Spleen (tissue), 11 donors: ENCODE measurements around the gene SEMA6D. TPM values are rescaled to one million over a fixed set of nuclear protein-coding genes. Genes with fewer than 3 reads are reported as not detected.

Source experiments
- DNase-seq: peaks from one replicate; pipeline ENCODE4 v3.0.0-alpha.2; 2020
- H3K27ac ChIP-seq, 8 donors: fragments of 200-600 bp; sonication (generic) in 7 of 8; 1 replicate in 4 of 8; 2 replicates in 4 of 8; pipeline versions ENCODE4 v1.5.0 to v1.8.0; 2016 to 2021; ENCODE audit warnings: inconsistent platforms in 4 of 8, mild to moderate bottlenecking in 4 of 8, moderate library complexity in 1 of 8
- H3K27me3 ChIP-seq, 7 donors: fragments of 200-600 bp; sonication (generic) in 6 of 7; replicated peaks in 1 of 7; 1 replicate in 4 of 7; 2 replicates in 3 of 7; pipeline versions ENCODE4 v1.5.0 to v1.8.0; 2016 to 2021; ENCODE audit warnings: inconsistent platforms in 3 of 7, mild to moderate bottlenecking in 1 of 7
- H3K36me3 ChIP-seq, 6 donors: fragments of 200-600 bp; sonication (generic) in 5 of 6; 1 replicate in 4 of 6; 2 replicates in 2 of 6; pipeline versions ENCODE4 v1.5.0 to v1.8.0; 2016 to 2021; ENCODE audit warnings: inconsistent platforms in 2 of 6
- H3K4me1 ChIP-seq, 6 donors: fragments of 200-600 bp; sonication (generic) in 5 of 6; 1 replicate in 3 of 6; 2 replicates in 3 of 6; pipeline versions ENCODE4 v1.5.0 to v1.8.0; 2016 to 2021; ENCODE audit warnings: inconsistent platforms in 3 of 6
- H3K4me3 ChIP-seq, 8 donors: fragments of 200-600 bp; sonication (generic) in 7 of 8; 1 replicate in 4 of 8; 2 replicates in 4 of 8; pipeline versions ENCODE4 v1.5.0 to v1.8.0; 2016 to 2021; ENCODE audit warnings: inconsistent platforms in 4 of 8, mild to moderate bottlenecking in 4 of 8, moderate library complexity in 2 of 8
- H3K9me3 ChIP-seq, 8 donors: fragments of 200-600 bp; sonication (generic) in 7 of 8; 1 replicate in 4 of 8; 2 replicates in 4 of 8; pipeline versions ENCODE4 v1.5.0 to v1.8.0; 2016 to 2021; ENCODE audit warnings: inconsistent platforms in 4 of 8
- CTCF ChIP-seq, 11 experiments: fragments of 200-600 bp in 7 of 11; fragments of 450-650 bp in 4 of 11; sonication (generic) in 4 of 11; IDR thresholded peaks in 8 of 11; conservative IDR thresholded peaks in 3 of 11; 1 replicate in 7 of 11; 2 replicates in 4 of 11; pipeline versions ENCODE4 v1.4.0 to v1.8.0; 2016 to 2021; ENCODE audit warnings: antibody characterized with exemption in 11 of 11, inconsistent platforms in 4 of 11, mild to moderate bottlenecking in 1 of 11
- POLR2A ChIP-seq, 3 donors: fragments of 450-650 bp; IDR thresholded peaks; one replicate each; pipeline ENCODE4 v1.5.1; 2017; ENCODE audit warnings: antibody characterized with exemption in 3 of 3, mild to moderate bottlenecking in 1 of 3
- POLR2AphosphoS5 ChIP-seq, 3 donors: sonication (generic); formaldehyde crosslinking; IDR thresholded peaks; one replicate each; pipeline ENCODE4 v1.5.1; 2017; ENCODE audit warnings: antibody characterized with exemption in 3 of 3
- WGBS, 5 donors: extraction: QIAGEN DNeasy Blood & Tissue Kit in 3 of 5; methylation state at CpG; one replicate each; pipeline versions ENCODE4 v1.1.5 to v1.1.7; 2013 to 2018; 5-methylcytosine and 5-hydroxymethylcytosine counted together
- intact Hi-C: fragments of 100-400 bp; cut with DNase I; formaldehyde crosslinking; loops from one replicate; pipeline ENCODE4 v1.15.0; 2023; ENCODE audit warnings: low total_unique reads
- polyA plus RNA-seq, 3 donors: library from polyadenylated mRNA; stranded (reverse); fragments of 200-250 nt; gene quantifications; one replicate each; pipeline ENCODE4 v1.2.1, GENCODE V29; 2013
- total RNA-seq, 7 donors: library from RNA; depleted of rRNA in 3 of 7; stranded (reverse); fragments of >200 nt in 3 of 7; fragmentation: NEBNext Ultra II Directional in 4 of 7; extraction: Animal tissue kit (Norgen Biotek cat#: 25700) in 4 of 7; gene quantifications; one replicate each; pipeline versions ENCODE4 v1.1.0 to v1.2.1, GENCODE V29; 2016 to 2021
- donor health status: healthy with polysubstance abuse.
- donor health status: DM: no; HTN: no; CAD: no; lungs with moderate emphysema.
- donor health status: DM: no; HTN: no; CAD: no.
- donor health status: Bipolar disorder and iron deficiency.
- donor health status: healthy.
- donor health status: DM: no; HTN: no; CAD: no.
- donor health status: DM: yes; HTN: yes; CAD: no.

Gene SEMA6D
- total and polyA plus RNA-seq, 10 donors = 0.52 to 6.5 (median 2.3) TPM

GRCh38 chr15:47682661-47683060, 34.6 kb upstream of the SEMA6D start:
- WGBS, 5 donors = 85 to 95% (median 90%) methylated on average over 4 of the region's 4 CpGs
- Histone ChIP-seq H3K4me3 (no peak overlapping the region), H3K9me3 (no peaks in the 10 kb centered on the region), H3K36me3 (no peaks in the 10 kb centered on the region), H3K4me1 (no peaks in the 10 kb centered on the region), H3K27me3 (no peaks in the 10 kb centered on the region), H3K27ac (no peak overlapping the region)
- TF ChIP-seq POLR2AphosphoS5 (IDR thresholded peaks at IDR 0.05) (no peak), CTCF (IDR thresholded peaks at IDR 0.05 in 8 of 11, conservative IDR thresholded peaks at IDR 0.05 in 3 of 11) (no peak), POLR2A (IDR thresholded peaks at IDR 0.05) (no peak)
- intact Hi-C loops = no loop called here
- DNase-seq = no peak

DNA sequence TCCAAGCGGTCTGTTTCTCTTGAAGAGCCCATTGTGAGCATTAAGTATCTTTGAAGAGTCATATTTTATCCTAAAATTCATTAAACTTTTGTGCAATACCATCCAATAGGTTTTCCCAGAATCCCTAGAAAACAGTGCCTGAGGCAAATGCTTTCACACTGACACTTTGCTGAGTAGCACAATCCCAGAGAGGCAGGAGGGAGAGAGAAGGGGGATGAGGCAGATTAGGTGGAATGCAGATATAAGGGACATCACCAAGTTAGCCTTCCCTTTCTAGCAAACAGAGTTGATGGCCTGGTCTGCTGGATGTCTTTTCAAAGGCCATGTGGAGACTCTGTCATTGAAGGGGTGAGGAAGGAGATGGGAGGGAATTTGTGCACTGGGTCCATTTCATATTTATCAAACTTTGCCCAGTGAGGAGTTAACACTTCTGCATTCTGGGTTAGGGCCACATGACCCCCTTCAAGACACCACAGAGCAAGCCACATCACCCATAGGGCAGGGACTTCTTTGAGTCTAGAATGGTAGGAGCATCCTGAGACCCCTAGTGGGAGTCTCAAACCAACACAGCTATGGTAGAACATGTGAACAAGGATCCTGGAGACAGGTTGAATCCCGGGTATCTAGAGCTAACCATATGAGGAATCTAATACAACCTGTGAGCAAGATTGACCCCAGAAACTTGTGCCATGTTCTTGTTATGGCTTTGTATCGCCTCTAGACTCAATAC, 32.0 kb upstream of the SEMA6D start:
- intact Hi-C loops = no loop called here
- no peaks in the 10 kb centered on the region for H3K27me3 ChIP-seq
- WGBS, 5 donors = 74 to 93% (median 76%) methylated on average over 3 of the region's 3 CpGs

DNA sequence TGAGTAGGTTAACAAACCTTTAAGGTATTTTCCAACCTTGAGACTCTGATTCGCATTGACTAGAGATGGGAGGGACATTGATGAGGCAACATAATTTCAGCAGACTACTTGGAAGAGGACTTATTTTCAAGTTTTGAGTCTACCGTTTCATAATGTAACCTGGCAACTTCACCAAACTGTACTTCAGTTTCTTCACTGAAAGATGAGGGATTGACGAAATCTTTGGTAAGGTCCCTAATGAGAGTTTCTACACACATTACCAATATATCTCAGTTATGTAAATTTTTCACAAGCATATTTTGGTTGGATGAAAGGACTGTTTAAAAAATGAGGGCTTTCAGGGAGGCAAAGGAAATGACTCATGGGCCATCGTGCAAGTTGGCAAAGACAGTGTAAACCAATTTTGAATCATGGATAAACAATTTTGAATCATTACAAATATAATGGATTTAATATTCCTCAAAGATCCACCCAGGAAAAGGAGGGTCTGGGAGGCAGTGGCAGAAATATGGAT, 28.7 kb upstream of the SEMA6D start:
- H3K4me3 ChIP-seq = no peak overlapping the region
- H3K27ac ChIP-seq = no peak overlapping the region
- H3K4me1 ChIP-seq = no peaks in the 10 kb centered on the region
- no peak for DNase-seq
- no peaks in the 10 kb centered on the region for H3K36me3 ChIP-seq
- WGBS, 5 donors = 67 to 80% (median 72%) methylated on average over 4 of the region's 4 CpGs
- no peaks in the 10 kb centered on the region for H3K27me3 ChIP-seq
- no peaks in the 10 kb centered on the region for H3K9me3 ChIP-seq
- intact Hi-C loops = no loop called here
- TF ChIP-seq POLR2A (IDR thresholded peaks at IDR 0.05) (no peak), CTCF (IDR thresholded peaks at IDR 0.05 in 8 of 11, conservative IDR thresholded peaks at IDR 0.05 in 3 of 11) (no peak), POLR2AphosphoS5 (IDR thresholded peaks at IDR 0.05) (no peak)

More for the DNA sequence above, 32.0 kb upstream of the SEMA6D start:
- H3K9me3 ChIP-seq = no peaks in the 10 kb centered on the region
- no peaks in the 10 kb centered on the region for H3K36me3 ChIP-seq
- TF ChIP-seq CTCF (IDR thresholded peaks at IDR 0.05 in 8 of 11, conservative IDR thresholded peaks at IDR 0.05 in 3 of 11) = no peak
- TF ChIP-seq POLR2AphosphoS5 (IDR thresholded peaks at IDR 0.05) = no peak
- TF ChIP-seq POLR2A (IDR thresholded peaks at IDR 0.05) = no peak
- no peak for DNase-seq
- no peak overlapping the region for H3K27ac ChIP-seq
- H3K4me3 ChIP-seq = no peak overlapping the region
- no peaks in the 10 kb centered on the region for H3K4me1 ChIP-seq

DNA sequence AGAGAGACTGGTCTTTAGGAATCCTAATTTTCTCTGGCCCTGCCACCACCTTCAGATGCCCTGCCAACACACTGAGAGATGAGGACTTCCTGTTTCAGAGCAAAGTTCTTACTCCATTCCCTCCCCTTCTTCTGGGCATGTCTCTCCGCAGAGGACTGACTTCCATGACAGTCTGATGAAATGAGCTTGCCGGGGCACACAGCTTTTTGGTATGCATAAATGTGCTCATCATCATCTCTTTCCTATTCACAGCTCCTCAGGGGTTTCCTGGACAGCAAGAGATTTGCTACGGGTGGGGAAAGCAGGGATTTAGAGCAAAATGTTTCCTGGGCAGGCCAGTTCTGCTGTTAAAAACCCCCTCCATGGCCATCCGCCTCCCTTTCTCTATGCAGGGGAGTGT, 27.6 kb upstream of the SEMA6D start:
- H3K9me3 ChIP-seq = no peaks in the 10 kb centered on the region
- DNase-seq = no peak
- no peak overlapping the region for H3K4me3 ChIP-seq
- WGBS, 5 donors = 67 to 85% (median 84%) methylated on average over 4 of the region's 4 CpGs
- no peak overlapping the region for H3K27ac ChIP-seq
- H3K27me3 ChIP-seq = no peaks in the 10 kb centered on the region
- no peak for TF ChIP-seq POLR2A (IDR thresholded peaks at IDR 0.05)
- no peak for TF ChIP-seq CTCF (IDR thresholded peaks at IDR 0.05 in 8 of 11, conservative IDR thresholded peaks at IDR 0.05 in 3 of 11)
- no peak for TF ChIP-seq POLR2AphosphoS5 (IDR thresholded peaks at IDR 0.05)
- intact Hi-C loops = no loop called here
- H3K36me3 ChIP-seq = no peaks in the 10 kb centered on the region
- no peaks in the 10 kb centered on the region for H3K4me1 ChIP-seq
